Stimulated activated CD4-positive, alpha-beta T cell treated with anti-CD3 and anti-CD28 coated beads, Interleukin-15, amount 100 ng/mL, for 1 hour (primary cell): ENCODE results near the gene SCN10A.

Experiments
- DNase-seq, 2 donors: peaks; one replicate each; pipeline ENCODE4 v3.0.0-alpha.2; 2020; ENCODE audit warnings: low read depth in 1 of 2, low spot score in 1 of 2

The SCN10A gene

DNA sequence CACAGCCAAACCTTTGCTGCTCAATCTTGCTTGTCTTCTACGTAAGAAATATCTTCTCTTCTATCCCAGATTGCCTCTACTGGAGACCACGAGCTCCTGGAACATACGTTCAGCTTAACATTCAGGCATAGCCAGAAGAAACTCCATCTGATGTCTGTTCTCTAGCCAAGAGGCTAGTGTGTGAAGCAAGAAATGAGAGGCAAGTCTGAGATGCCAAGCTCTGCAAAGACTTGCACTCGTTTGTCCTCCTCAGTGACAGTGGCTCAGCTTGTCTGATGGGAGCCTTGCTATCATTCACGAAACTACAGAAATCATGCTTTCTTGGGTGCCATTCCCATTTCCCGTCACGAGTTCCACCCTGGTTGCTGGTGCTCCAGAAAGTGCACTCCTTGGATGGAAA lies at the start of gene SCN10A:
Gene SCN10A (minus strand): TSS at position 192 of the 400 bp plus-strand sequence. CDS start 22,207 bp downstream, outside the sequence.
- DNase-seq, result no peak

DNA sequence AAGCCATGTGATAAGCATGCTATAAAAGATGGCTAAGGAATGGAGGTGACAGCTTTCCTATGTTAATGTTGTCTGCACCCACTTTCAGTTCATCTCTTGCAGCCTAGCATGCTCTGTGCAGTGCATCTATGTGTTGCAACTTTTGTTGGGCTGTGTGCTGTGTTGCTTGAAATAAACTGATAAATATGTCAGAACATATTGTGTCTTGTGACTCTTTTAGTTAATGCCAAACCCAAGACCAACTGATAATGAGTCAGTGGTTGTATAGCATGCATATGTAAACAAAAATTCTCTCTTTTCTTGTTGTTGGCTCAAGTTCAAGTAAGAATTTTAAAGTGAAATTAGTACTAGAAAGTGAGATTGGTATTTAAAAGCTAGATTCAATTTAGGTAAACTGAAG lies 37.0 kb upstream of the SCN10A start:
- no peak for DNase-seq

DNA sequence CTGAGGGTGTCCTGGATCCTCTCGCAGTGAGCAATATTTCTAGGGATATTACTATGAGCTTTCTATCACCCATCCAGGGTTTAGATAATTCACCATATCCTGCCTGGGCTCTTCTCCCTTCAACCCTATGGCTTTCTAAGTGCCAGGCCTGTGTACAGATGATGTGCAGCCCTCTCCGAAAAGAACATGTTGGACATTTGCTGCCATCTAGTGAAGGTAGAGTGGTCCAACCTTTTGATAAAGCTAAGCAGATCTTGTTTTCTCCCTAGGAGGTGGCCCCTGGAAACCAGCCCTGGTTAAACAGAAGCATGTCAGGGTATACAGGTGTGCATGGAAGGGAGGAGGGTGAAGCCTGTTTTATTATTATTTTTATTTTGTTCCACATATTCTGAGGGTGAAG lies 27.9 kb upstream of the SCN10A start:
- no peak for DNase-seq

DNA sequence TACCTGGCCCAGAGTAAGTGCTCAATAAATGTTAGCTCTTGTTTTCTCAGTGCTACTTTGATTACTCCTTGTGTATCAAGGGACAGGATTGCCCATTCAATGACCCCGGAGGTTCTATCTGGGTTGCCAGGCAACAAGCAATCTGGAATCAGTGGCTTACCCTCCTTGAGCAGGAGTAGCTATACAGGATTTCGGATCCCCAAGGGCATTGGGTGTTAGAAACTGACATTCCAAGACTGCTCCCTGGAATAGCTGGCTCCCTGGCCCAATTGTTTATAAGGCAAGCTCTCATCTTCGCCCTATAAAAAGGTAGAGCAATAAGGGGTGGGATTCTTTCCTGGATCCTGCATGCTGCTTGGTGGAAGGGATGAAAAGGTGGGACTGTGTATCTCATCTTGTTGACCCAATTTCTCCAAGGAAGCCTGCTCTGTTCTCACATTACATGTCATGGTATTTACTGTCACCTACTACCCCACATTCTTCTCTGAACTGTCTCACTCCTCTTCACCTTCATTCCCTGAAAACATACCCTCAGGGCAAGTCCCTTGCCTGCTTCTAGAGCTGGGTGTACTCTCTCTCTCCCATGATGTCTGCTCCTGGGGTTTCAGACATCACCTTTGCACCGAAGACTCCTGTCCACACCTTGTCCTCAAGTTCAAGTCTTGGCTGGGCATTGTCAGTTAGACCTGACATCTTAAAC lies 26.4 kb upstream of the SCN10A start:
- DNase-seq, result no peak

DNA sequence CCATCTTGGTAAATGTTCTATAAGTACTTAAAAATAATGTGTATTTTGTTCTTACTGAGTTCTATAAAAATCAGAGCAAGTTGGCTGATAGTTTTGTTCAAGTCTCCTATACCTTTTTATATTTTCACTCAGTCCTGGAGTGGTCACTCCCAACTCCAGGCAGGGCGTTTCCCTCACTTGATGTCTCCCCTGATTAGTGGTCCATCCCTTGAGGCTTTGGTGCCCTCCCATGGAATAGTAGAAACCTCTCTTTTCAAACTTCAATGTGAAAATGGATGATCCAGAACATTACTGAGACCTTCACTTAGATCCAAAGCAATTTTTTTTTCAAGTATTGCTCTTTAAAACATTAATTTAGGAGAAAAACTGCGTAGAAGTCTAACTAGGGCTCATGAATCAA lies 25.0 kb upstream of the SCN10A start:
- no peak for DNase-seq

DNA sequence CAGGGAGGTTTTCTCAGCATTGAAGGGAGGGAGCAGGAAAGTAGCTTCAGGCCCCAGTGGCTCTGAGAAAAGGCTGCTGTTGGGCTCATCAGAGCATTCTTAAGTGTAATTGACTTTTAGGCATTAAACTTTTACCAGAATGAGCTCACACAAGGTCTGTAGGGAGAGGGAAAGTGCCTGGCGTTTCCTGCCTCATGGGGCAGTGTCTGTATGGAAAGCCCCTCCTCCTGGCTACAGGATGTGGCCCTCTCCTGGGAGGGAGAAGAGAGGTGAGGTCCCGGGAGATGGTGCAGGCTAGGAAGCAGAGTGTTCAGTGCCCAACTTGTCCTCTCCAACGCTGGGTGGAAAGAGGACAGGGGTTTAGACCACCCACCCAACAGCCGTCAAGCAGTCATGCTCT lies 21.3 kb upstream of the SCN10A start:
- DNase-seq, result no peak

DNA sequence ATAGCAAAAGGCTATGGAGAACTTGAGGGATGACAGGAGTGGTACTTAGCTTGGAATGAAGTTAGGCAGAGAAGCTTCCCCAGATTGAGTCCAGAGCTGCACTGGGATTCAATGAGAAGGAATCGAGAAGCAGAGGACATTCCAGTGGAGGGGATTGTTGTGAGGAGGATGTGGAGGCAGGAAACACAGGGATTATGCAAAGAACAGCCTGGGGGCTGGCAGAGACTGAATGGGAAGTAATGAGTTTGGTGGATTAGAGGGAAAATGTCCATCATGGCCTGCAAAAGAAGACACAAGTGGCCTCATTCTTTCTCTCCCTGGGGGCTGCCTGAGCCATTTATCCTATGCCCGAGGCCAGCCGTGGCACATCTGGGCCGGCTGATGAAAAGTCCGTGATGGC lies 20.5 kb upstream of the SCN10A start:
- no peak for DNase-seq

DNA sequence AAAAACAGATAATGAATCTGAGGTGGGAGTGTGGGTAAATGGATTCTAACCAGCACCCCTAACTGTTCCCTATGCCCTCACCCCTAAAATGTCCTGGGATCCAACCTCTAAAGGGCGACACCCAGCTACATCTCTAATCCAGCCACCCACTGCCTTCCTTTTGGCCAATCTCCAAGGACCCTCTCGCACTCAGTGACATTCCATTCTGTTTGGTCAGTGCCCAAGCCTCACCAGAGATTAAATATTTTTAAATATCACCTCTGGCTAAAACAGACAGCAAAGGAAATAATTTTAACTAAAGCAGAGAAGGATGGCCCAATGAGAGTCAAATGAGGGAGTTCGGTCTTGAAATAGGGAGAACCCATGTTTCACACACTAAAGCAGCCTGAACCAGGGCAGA lies 19.9 kb upstream of the SCN10A start:
- DNase-seq, result no peak

DNA sequence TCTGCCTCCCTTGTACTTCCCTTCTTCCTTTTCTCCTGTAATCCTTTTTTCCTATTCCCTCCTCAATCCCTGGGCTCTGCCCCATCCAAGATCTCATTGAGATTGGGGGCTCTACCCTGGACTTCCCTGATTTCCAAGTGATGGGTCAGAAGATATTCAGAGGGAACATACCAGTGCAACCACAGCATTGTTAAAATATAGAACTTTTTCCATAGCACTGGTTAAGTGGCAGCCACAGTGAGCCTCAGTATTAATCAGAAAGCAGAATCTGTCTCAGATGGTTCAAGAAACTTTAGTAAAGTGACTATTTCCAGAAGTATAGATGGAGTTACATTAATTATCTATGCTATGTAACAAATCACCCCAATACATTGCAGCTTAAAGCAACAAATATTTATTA lies 18.7 kb upstream of the SCN10A start:
- DNase-seq, result no peak

DNA sequence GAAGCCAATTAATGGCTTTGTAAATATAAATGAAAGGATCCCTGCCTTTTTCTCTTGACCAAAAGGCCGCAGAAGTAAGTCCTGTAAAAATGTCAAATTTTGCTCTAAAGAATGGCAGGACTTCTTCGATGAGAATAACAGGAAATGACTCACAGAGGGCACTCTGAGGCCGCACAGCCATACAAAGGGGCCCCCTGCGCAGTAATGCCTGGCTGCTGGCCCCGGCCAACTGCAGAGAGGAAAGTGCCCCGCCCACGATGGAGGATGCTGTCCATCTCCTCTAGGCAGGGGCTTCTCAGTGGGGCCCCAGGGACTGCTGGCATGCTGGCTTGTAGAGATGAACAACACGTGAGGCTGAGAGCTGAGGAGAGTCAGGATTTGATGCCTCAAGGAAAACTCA lies 18.1 kb upstream of the SCN10A start:
- no peak for DNase-seq

DNA sequence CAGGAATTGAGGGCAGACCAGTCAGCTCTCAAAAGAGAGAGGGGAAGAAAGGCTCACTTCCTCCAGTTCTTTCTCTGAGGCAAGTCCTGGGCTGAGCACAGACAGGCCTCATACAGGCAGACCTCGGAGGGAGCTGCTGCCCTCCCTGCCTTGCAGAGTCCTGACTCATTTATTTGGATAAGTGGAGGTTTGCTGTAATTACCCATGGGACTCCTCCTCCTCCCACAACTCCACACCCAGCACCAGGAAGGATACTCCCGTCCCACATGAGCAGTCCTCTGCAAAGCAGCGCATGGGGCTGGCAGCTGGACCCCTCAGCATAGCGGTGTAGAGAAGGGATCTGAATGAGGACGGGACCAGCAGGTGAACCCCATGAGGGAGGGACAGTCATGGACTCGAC lies 13.4 kb upstream of the SCN10A start:
- no peak for DNase-seq

DNA sequence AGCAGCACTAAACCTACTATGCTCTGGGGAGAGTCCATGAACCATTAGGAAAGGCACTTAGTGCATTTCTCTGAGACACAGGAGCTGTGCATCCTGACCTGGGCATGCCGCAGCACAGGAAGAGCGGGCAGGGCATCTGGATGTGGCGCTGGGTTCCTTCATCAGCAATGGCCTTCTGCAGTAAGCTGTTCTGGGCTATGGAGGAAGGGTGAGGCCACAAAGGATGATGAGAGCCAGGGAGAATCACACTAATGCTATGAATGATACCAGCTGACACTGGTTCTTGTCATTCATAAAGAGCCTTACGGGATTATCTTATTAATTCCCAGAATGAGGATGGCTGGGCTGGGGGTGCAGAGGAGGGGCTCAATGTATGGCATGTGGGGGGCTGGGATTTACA lies 12.7 kb upstream of the SCN10A start:
- no peak for DNase-seq

DNA sequence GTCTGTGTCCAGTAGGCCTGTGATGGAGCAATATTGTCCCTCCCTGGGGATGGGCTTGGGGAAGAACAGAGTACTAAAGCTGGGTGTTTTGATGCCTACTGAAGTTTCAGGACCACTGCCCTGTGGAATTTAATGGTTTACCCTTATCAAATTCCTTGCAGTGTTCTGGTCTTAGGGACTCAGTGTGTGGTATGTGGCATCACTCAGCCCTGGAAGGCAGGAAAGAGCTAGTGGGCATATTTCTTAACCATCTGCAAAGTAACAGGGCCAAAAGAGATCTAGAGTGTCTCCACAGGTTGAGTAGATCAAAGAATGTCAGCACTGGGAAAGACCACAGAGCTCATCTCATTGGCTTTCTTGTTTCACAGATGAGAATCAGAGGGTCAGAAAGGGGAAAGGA lies 11.8 kb upstream of the SCN10A start:
- no peak for DNase-seq

DNA sequence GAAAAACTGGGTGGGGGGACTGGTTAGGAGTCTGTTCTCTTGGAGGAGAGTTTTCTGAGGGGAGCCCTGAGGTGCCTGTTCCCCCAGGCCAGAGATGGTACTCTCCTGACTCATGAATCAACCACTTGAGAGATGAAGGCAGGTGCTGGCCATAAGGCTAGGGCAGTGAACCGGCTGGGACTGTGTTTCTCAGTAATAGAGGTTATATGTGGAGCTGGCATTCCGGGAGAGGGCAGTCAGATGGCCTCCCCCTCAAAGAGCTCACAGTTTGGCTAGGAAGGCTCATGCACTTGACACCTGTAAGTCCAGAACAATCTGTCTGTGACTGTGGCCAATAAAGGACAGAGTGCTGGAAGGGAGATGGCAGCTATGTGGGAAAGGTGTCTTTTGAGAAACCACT lies 10.0 kb upstream of the SCN10A start:
- no peak for DNase-seq

DNA sequence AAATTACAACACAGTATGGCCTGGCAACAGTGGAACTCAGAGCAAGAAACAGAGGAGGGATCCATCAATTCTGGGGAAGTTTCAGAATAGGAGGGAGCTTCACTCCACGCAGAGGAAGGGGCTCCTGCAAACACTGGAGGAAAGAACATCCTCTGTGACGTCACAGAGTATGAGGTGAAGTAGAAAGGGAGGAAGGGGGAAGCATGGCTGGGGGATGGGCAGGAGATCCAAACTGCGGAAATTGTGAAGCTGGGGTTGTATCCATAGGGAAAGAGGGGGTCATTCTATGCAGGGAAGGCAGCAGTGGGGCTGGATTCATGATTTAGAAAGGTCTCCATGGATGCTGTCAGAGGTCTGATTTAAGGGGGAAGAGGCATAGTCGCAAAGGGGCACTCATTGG lies 8.3 kb upstream of the SCN10A start:
- DNase-seq, result no peak

DNA sequence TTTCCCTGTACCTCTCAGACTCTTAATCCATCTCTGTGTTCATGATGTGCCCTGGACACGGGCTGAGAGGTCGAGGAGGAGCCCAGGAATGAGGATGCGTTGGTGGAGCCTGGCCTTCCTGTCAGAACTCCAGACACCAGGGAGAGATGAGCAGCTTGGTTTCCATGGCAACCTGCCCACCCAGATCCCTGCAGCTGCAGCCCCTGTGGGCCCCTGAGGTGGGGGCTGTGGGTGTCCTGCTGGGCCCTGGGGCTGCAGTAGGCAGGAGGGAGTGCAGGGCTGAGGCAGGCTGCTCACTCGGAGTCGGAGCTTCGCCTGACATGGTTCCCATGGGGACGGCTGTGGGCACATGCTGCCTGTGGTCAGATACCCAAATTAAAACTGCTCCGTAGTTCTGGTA lies 7.7 kb upstream of the SCN10A start:
- DNase-seq, result no peak

DNA sequence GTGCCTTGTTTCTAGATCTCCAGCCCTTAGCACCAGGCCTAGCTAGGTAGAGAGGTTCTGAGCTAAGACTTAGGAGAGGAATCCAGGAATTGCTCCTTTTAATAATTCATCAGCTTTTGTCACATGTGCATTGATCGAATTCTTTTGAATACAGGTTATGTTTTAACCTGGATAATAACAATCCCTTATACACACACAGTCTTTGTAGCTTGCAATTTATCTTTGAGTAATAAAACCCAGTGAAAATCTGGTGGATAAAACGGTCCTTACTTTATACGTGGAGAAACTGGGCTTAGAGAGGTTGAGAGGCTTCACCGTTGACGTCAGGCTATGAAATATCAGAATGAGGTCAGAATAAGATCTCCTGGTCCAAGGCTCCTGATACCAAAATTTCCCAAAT lies 7.2 kb upstream of the SCN10A start:
- no peak for DNase-seq

DNA sequence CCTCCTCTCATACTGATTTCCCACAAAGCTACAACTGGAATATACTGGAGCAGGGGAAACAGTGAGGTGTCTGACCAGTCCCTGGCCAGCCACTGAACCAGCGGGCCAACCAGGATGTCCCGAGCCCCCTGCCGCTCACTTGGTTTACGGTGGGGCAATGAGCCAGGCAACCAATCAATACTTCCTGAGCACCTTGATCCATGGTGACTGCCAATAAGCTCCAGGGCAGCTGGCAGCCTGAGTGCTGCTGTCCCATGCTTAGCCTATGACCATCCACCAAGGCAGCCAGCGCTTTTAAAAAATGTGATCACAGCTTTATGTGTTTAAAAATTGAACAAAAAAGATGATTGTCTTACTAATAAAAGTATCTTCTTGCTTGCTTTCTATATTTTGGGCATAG lies 4.2 kb downstream of the SCN10A start:
- DNase-seq, result no peak

DNA sequence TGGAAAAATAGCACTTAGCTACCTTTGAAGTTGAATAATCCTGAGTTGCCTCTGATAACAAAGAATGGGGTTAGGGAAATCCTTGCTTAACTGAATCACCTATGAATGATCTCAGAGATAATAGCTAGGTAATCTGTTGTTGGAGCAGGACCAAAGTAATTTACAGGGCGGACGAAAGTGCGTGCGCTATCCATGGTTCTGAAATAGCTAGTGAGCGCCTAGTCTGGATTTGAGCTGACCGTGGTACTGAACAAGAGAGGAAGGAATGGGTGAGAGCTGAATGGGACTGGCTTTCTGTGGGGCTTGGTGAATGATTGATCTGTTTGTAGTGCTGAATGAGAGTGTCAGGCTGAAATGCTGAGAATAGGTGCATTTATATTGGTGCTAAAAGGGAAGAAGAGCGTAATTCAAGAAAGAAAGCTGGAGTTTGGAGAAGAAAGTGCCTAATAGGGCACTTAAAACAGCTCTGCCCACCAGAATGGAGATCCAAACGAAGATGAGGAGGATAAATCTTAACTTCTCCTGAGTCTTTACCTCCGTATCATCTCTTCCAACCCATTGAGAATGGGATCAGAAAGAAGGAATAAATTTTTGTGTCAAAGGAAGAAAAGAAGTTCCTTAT lies 10.1 kb downstream of the SCN10A start:
- DNase-seq, result no peak

DNA sequence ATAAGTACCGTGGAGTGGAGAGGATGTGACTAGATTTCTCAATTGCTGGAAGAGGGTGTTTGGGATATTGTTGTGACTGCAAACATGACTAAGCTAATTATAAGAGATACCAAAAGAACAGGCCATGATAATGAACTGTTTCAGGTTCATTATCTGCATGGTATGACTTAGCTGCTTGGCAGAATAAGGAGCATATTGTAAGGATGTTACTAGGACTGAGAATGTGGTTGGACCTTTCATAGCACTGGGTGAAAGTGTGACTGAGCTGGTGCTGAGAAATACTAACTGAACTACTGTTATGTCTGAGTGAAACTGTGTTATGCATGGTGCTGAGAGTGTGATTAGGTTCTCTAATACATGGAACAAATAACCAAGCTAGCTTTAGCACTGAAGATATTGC lies 11.0 kb downstream of the SCN10A start:
- no peak for DNase-seq

DNA sequence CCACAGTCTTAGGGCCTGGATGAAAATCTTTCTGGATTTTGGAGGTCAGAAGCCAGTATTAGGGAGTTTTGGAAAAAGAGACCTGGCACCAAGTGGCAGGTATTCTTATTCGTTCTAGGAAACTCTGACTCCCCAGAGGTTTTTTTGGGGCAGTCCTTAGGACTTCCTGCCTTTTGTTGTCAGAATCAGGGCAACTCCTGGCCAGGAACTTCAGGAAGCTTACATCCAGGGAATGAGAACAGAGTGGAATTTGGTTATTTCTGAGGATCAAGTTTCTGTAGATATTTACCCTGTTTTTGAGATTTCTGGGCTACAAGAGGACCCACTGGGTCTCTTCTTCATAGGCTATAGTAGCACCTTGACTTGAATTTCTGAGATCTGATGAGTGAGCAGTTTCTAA lies 15.5 kb downstream of the SCN10A start:
- DNase-seq, result no peak

DNA sequence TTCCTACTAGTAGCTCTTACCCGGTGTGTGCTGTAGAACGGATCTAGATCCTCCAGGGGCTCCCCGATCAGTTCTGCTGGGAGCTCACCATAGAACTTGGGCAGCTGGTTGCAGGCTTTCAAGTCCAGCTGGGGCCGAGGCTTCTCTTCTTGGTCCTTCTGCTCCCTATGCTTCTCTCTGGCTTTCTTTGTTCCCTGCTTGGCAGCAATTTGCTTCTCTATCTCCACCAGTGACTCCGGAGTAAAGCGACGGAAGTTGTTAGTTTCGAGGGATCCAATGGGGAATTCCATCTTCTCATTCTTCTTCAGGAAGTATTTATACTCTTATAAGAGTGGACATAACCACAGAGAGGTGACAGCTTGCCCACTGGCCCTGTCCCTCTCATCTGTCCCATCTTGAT lies 22.3 kb downstream of the SCN10A start:
- no peak for DNase-seq

DNA sequence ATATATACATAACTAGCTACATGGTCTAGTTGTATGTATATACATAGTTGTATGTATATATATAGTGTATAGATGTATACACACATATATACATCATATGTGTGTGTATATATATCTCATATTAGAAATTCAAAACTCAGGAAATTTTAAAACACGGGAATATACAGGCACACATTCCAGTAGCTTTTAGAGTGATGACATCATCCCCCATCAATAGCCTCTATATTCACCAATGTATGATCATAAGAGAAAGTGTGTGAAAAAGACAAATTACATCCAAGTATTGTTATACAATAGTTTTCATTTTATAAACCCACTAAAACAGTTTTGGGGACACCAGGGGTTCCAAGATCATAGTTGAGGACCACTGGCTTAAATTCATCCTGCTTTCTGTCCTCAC lies 23.0 kb downstream of the SCN10A start:
- DNase-seq, result no peak
